Activated CD8-positive, alpha-beta memory T cell treated with anti-CD3 and anti-CD28 coated beads, Interleukin-2, amount 50 U/mL, for 4 hours (primary cell): ENCODE measurements around the gene FBXL19.
A peak's percentile ranks its signal among the peaks of the same experiment; 100 is the strongest.

ENCODE experiments used
- DNase-seq: peaks from one replicate; pipeline ENCODE4 v3.0.0-alpha.2; 2020

Gene FBXL19

GRCh38 chr16:30992276-30992780 is 69.0 kb downstream of the FBXL19 start:
- DNase-seq = no peak

GRCh38 chr16:30992931-30993816 is 69.8 kb downstream of the FBXL19 start:
- DNase-seq = no peak

GRCh38 chr16:30995927-30996323 is 72.6 kb downstream of the FBXL19 start:
- no peak for DNase-seq

GRCh38 chr16:30996324-30996984 is 73.1 kb downstream of the FBXL19 start:
- no peak for DNase-seq

- peak; percentile 80 for DNase-seq
Observed at GRCh38 chr16:30996985-30997724, 73.8 kb downstream of the FBXL19 start.

- DNase-seq = no peak
Observed at GRCh38 chr16:30997725-30998711, 74.6 kb downstream of the FBXL19 start.
